HL-60 (cell line): Measurements from ENCODE around the gene AGMO.

Experiments
- DNase-seq, 2 experiments: peaks; one replicate each; pipeline ENCODE4 v3.0.0-alpha.2; 2010 to 2020; ENCODE audit warnings: low read depth in 1 of 2, low spot score in 1 of 2
- H3K27ac ChIP-seq: fragments of 250-450 bp; sonication (Bioruptor Pico); replicated peaks from 2 replicates; pipeline ENCODE4 v1.5.1; 2020; ENCODE audit warnings: mild to moderate bottlenecking, moderate library complexity
- H3K27me3 ChIP-seq: fragments of 250-450 bp; sonication (Bioruptor Pico); 2 replicates; pipeline ENCODE4 v1.5.1; 2021; ENCODE audit warnings: mild to moderate bottlenecking, moderate library complexity; ENCODE audit not compliant: insufficient read depth, poor library complexity, severe bottlenecking
- H3K4me3 ChIP-seq: replicated peaks from 2 replicates; pipeline ENCODE4 v1.5.1; 2011; ENCODE audit warnings: mild to moderate bottlenecking, control low read depth, low read length; ENCODE audit not compliant: insufficient read depth
- GABPA ChIP-seq: IDR thresholded peaks from 2 replicates; pipeline ENCODE4 v1.6.1; 2012; ENCODE audit warnings: low read depth
- POLR2AphosphoS5 ChIP-seq: IDR thresholded peaks from 2 replicates; pipeline ENCODE4 v1.6.1; 2012; ENCODE audit warnings: low read depth
- REST ChIP-seq: IDR thresholded peaks from 2 replicates; pipeline ENCODE4 v1.6.1; 2012; ENCODE audit warnings: low read depth; ENCODE audit not compliant: insufficient replicate concordance
- SPI1 ChIP-seq: IDR thresholded peaks from 2 replicates; pipeline ENCODE4 v1.6.1; 2012; ENCODE audit warnings: low read depth, mild to moderate bottlenecking, borderline replicate concordance
- TF ChIP-seq, protein P1 (sequence below): IDR thresholded peaks from one replicate; pipeline ENCODE4 v1.5.1; 2011; ENCODE audit warnings: low read length, control low read depth, inconsistent platforms; ENCODE audit not compliant: insufficient read depth

The AGMO gene

DNA sequence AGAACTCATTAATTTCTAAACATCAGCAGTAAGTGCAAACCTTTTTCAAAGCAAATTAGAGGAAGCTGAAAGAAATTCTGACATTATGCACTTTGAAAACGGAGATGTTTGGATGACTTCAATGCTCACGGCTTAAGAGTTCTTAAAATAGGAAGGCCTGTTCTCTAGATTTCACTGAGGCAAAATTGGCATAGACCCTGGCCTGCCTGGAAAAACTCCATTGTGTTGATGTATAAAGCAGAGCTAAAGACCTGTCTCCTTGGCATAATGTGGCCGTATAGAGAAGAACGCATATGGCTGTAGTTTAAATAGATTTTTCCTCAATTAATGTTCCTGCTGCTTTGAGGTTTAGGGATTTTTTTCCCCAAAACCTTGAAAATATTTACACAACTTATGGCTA, 24.5 kb upstream of the AGMO start:
- no peak overlapping the region for H3K27ac ChIP-seq
- DNase-seq, result no peak
- no peaks in the 10 kb centered on the region for H3K27me3 ChIP-seq
- H3K4me3 ChIP-seq, result no peak overlapping the region
- TF ChIP-seq POLR2AphosphoS5 (no peak), SPI1 (no peak), GABPA (no peak), REST (no peak)
- TF ChIP-seq, protein P1, sequence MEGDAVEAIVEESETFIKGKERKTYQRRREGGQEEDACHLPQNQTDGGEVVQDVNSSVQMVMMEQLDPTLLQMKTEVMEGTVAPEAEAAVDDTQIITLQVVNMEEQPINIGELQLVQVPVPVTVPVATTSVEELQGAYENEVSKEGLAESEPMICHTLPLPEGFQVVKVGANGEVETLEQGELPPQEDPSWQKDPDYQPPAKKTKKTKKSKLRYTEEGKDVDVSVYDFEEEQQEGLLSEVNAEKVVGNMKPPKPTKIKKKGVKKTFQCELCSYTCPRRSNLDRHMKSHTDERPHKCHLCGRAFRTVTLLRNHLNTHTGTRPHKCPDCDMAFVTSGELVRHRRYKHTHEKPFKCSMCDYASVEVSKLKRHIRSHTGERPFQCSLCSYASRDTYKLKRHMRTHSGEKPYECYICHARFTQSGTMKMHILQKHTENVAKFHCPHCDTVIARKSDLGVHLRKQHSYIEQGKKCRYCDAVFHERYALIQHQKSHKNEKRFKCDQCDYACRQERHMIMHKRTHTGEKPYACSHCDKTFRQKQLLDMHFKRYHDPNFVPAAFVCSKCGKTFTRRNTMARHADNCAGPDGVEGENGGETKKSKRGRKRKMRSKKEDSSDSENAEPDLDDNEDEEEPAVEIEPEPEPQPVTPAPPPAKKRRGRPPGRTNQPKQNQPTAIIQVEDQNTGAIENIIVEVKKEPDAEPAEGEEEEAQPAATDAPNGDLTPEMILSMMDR, result no peak

DNA sequence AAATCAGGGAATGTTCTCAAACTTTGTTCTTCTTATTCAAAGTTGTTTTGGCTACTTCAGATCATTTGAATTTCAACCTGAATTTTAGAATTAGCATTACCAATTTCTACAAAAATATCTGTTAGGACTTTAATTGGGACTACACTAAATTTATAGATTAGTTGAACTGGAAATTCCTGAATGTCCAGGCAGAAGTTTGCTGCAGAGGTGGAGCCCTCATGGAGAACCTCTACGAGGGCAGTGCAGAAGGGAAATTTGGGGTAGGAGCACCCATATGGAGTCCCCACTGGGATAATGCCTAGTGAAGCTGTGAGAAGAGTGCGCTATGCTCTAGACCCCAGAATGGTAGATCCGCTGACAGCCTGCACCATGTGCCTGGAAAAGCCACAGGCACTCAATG, 22.8 kb upstream of the AGMO start:
- no peak overlapping the region for H3K27ac ChIP-seq

GRCh38 chr7:15582773-15583172, 21.0 kb upstream of the AGMO start:
- no peak overlapping the region for H3K4me3 ChIP-seq
- no peak overlapping the region for H3K27ac ChIP-seq
- DNase-seq, result no peak
- no peak for TF ChIP-seq REST
- no peak for TF ChIP-seq GABPA
- TF ChIP-seq, protein P1, result no peak
- TF ChIP-seq POLR2AphosphoS5, result no peak
- TF ChIP-seq SPI1, result no peak
- no peaks in the 10 kb centered on the region for H3K27me3 ChIP-seq

More for the DNA sequence above, 22.8 kb upstream of the AGMO start:
- TF ChIP-seq GABPA, result no peak
- TF ChIP-seq POLR2AphosphoS5, result no peak
- TF ChIP-seq SPI1, result no peak
- TF ChIP-seq, protein P1, result no peak
- no peak for TF ChIP-seq REST
- DNase-seq, result no peak
- no peak overlapping the region for H3K4me3 ChIP-seq
- no peaks in the 10 kb centered on the region for H3K27me3 ChIP-seq
